AG09309 (cell line): ENCODE data around the gene SYT6.

ENCODE experiments used
- DNase-seq: peaks from one replicate; pipeline ENCODE4 v3.0.0-alpha.2; 2010; ENCODE audit warnings: low read depth
- H3K4me3 ChIP-seq: 2 replicates; pipeline ENCODE4 v1.5.1; 2011; ENCODE audit warnings: mild to moderate bottlenecking, low read depth, low read length, moderate library complexity; ENCODE audit not compliant: control insufficient read depth
- CTCF ChIP-seq: IDR thresholded peaks from 2 replicates; pipeline ENCODE4 v1.5.1; 2011; ENCODE audit warnings: mild to moderate bottlenecking, low read depth, low read length, inconsistent platforms; ENCODE audit not compliant: insufficient read depth, control insufficient read depth; ENCODE audit errors: missing control alignments

Gene SYT6

GRCh38 chr1:114089502-114090138 is 64.0 kb downstream of the SYT6 start:
- no peak for TF ChIP-seq CTCF
- no peak for DNase-seq
- no peak overlapping the region for H3K4me3 ChIP-seq

- no peak for DNase-seq
- TF ChIP-seq CTCF, result no peak
- no peak overlapping the region for H3K4me3 ChIP-seq
Observed at GRCh38 chr1:114088392-114089299, 65.0 kb downstream of the SYT6 start.

- TF ChIP-seq CTCF, result no peak
- no peak for DNase-seq
- no peak overlapping the region for H3K4me3 ChIP-seq
Observed at GRCh38 chr1:114087495-114087894, 66.2 kb downstream of the SYT6 start.

- no peak for DNase-seq
- no peak overlapping the region for H3K4me3 ChIP-seq
- no peak for TF ChIP-seq CTCF
Observed at GRCh38 chr1:114086601-114087368, 66.9 kb downstream of the SYT6 start.

- no peak for TF ChIP-seq CTCF
- H3K4me3 ChIP-seq, result no peak overlapping the region
- DNase-seq, result no peak
Observed at GRCh38 chr1:114082867-114083585, 70.6 kb downstream of the SYT6 start.

GRCh38 chr1:114082304-114082630 is 71.4 kb downstream of the SYT6 start:
- TF ChIP-seq CTCF, result no peak
- DNase-seq, result no peak
- H3K4me3 ChIP-seq, result no peak overlapping the region
